Urothelium cell line (cell line): ENCODE results near the gene CMIP.

Source experiments
- DNase-seq: peaks from one replicate; pipeline ENCODE4 v3.0.0; 2011; ENCODE audit warnings: low spot score, mixed read lengths
- FAIRE-seq: peaks from 2 replicates; lab custom pipeline; 2011; peaks lifted over from hg19 to GRCh38; lab: Jason Lieb, UNC

The CMIP gene

GRCh38 chr16:81458827-81459598, 14.4 kb downstream of the CMIP start:
- FAIRE-seq (peak; percentile 65), DNase-seq (no peak)

- no peak for DNase-seq
- FAIRE-seq: no peak
These were observed 15.5 kb downstream of the CMIP start for GRCh38 chr16:81460075-81460474.

- DNase-seq (no peak), FAIRE-seq (no peak)
These were observed 16.6 kb downstream of the CMIP start for GRCh38 chr16:81461243-81461642.

- DNase-seq (no peak), FAIRE-seq (no peak)
These were observed 17.2 kb downstream of the CMIP start for GRCh38 chr16:81461766-81462165.

GRCh38 chr16:81462683-81463082, 18.1 kb downstream of the CMIP start:
- FAIRE-seq (no peak), DNase-seq (no peak)

GRCh38 chr16:81463296-81463890, 18.8 kb downstream of the CMIP start:
- DNase-seq: no peak
- no peak for FAIRE-seq

- no peak for FAIRE-seq
- no peak for DNase-seq
These were observed 19.7 kb downstream of the CMIP start for GRCh38 chr16:81464279-81464678.

- no peak for DNase-seq
- FAIRE-seq: no peak
These were observed 20.9 kb downstream of the CMIP start for GRCh38 chr16:81465375-81465943.

- no peak for DNase-seq
- no peak for FAIRE-seq
These were observed 21.9 kb downstream of the CMIP start for GRCh38 chr16:81466356-81466980.

GRCh38 chr16:81467072-81467471, 22.5 kb downstream of the CMIP start:
- no peak for DNase-seq
- no peak for FAIRE-seq

- no peak for DNase-seq
- no peak for FAIRE-seq
These were observed 23.2 kb downstream of the CMIP start for GRCh38 chr16:81467815-81468214.

GRCh38 chr16:81468269-81468902, 23.8 kb downstream of the CMIP start:
- no peak for FAIRE-seq

GRCh38 chr16:81469183-81469677, 24.6 kb downstream of the CMIP start:
- DNase-seq: no peak
- FAIRE-seq: no peak

More at GRCh38 chr16:81468269-81468902, 23.8 kb downstream of the CMIP start:
- no peak for DNase-seq

- DNase-seq (no peak), FAIRE-seq (no peak)
These were observed 25.3 kb downstream of the CMIP start for GRCh38 chr16:81469710-81470535.

GRCh38 chr16:81470796-81471636, 26.4 kb downstream of the CMIP start:
- DNase-seq (no peak), FAIRE-seq (peak; percentile 85)

- FAIRE-seq (no peak), DNase-seq (no peak)
These were observed 27.3 kb downstream of the CMIP start for GRCh38 chr16:81471882-81472281.

- FAIRE-seq (no peak), DNase-seq (no peak)
These were observed 27.8 kb downstream of the CMIP start for GRCh38 chr16:81472391-81472790.

- no peak for DNase-seq
- FAIRE-seq: no peak
These were observed 28.5 kb downstream of the CMIP start for GRCh38 chr16:81473066-81473488.

- no peak for FAIRE-seq
- DNase-seq: no peak
These were observed 28.9 kb downstream of the CMIP start for GRCh38 chr16:81473558-81473957.
